Thymus (tissue), 11 donors: ENCODE results near the gene SORBS1. TPM values are rescaled to one million over a fixed set of nuclear protein-coding genes. Genes with fewer than 3 reads are reported as not detected.

Source experiments
- DNase-seq, 9 donors: peaks; one replicate each; pipeline ENCODE4 v3.0.0-alpha.2; 2013; ENCODE audit warnings: low spot score in 9 of 9, low read depth in 6 of 9, missing footprints in 1 of 9
- H3K27ac ChIP-seq, 2 donors: one replicate each; pipeline ENCODE4 v1.5.1; 2013; ENCODE audit warnings: control low read depth in 1 of 2, low read depth in 1 of 2, low read length in 1 of 2, mild to moderate bottlenecking in 1 of 2, moderate library complexity in 1 of 2
- H3K27me3 ChIP-seq, 2 donors: one replicate each; pipeline ENCODE4 v1.5.1; 2013; ENCODE audit warnings: low read length in 1 of 2; ENCODE audit not compliant: control insufficient read depth in 2 of 2, insufficient read depth in 1 of 2
- H3K36me3 ChIP-seq, 2 donors: one replicate each; pipeline ENCODE4 v1.5.1; 2013; ENCODE audit warnings: low read length in 1 of 2, mild to moderate bottlenecking in 1 of 2, moderate library complexity in 1 of 2; ENCODE audit not compliant: control insufficient read depth in 2 of 2, insufficient read depth in 2 of 2
- H3K4me1 ChIP-seq, 2 donors: one replicate each; pipeline ENCODE4 v1.5.1; 2013; ENCODE audit warnings: low read length in 2 of 2; ENCODE audit not compliant: control insufficient read depth in 2 of 2, insufficient read depth in 2 of 2
- H3K4me3 ChIP-seq, 2 donors: one replicate each; pipeline ENCODE4 v1.5.1; 2013; ENCODE audit warnings: low read length in 2 of 2, control low read depth in 1 of 2, mild to moderate bottlenecking in 1 of 2
- H3K9me3 ChIP-seq, 2 donors: one replicate each; pipeline ENCODE4 v1.5.1; 2013; ENCODE audit warnings: low read length in 1 of 2, mild to moderate bottlenecking in 1 of 2; ENCODE audit not compliant: control insufficient read depth in 2 of 2, insufficient read depth in 1 of 2
- WGBS: extraction: QIAGEN DNeasy Blood & Tissue Kit; methylation state at CpG from one replicate; pipeline ENCODE4 v1.1.7; 2013; 5-methylcytosine and 5-hydroxymethylcytosine counted together
- polyA plus RNA-seq: library from polyadenylated mRNA; stranded (reverse); fragments of 200-250 nt; gene quantifications from one replicate; pipeline ENCODE4 v1.2.3, GENCODE V29; 2013
- total RNA-seq: library from RNA; stranded (reverse); fragments of 120-200 nt; gene quantifications from one replicate; pipeline ENCODE4 v1.2.4, GENCODE V29; 2013
- donor health status: healthy.

SORBS1 gene
- total and polyA plus RNA-seq, 2 donors, result 1.9 to 25.3 TPM

GRCh38 chr10:95513941-95514392 is 47.2 kb downstream of the SORBS1 start:
- 87% methylated on average over 2 of the region's 2 CpGs for WGBS
- H3K27ac ChIP-seq, result no peak overlapping the region
- H3K36me3 ChIP-seq, result no peaks in the 10 kb centered on the region
- no peaks in the 10 kb centered on the region for H3K9me3 ChIP-seq
- no peak overlapping the region for H3K4me3 ChIP-seq
- H3K4me1 ChIP-seq, result no peaks in the 10 kb centered on the region
- no peaks in the 10 kb centered on the region for H3K27me3 ChIP-seq
- DNase-seq, result no peak

- Histone ChIP-seq H3K27me3 (no peaks in the 10 kb centered on the region), H3K4me1 (no peaks in the 10 kb centered on the region), H3K4me3 (no peak overlapping the region), H3K9me3 (no peaks in the 10 kb centered on the region), H3K36me3 (no peaks in the 10 kb centered on the region), H3K27ac (no peak overlapping the region)
- WGBS, result 96% methylated on average over 11 of the region's 11 CpGs
- no peak for DNase-seq
These were observed 48.1 kb downstream of the SORBS1 start for GRCh38 chr10:95513008-95513589.

GRCh38 chr10:95511314-95511713 is 49.9 kb downstream of the SORBS1 start:
- no peaks in the 10 kb centered on the region for H3K9me3 ChIP-seq
- 94% methylated on average over 6 of the region's 6 CpGs for WGBS
- no peak overlapping the region for H3K4me3 ChIP-seq
- DNase-seq, result no peak
- no peaks in the 10 kb centered on the region for H3K4me1 ChIP-seq
- no peaks in the 10 kb centered on the region for H3K27me3 ChIP-seq
- no peaks in the 10 kb centered on the region for H3K36me3 ChIP-seq
- H3K27ac ChIP-seq, result no peak overlapping the region

- no peaks in the 10 kb centered on the region for H3K27me3 ChIP-seq
- 98% methylated on average over 1 of the region's 1 CpG for WGBS
- no peak for DNase-seq
- H3K36me3 ChIP-seq, result no peaks in the 10 kb centered on the region
- H3K4me3 ChIP-seq, result no peak overlapping the region
- no peaks in the 10 kb centered on the region for H3K4me1 ChIP-seq
- no peak overlapping the region for H3K27ac ChIP-seq
- no peaks in the 10 kb centered on the region for H3K9me3 ChIP-seq
These were observed 51.9 kb downstream of the SORBS1 start for GRCh38 chr10:95509251-95509650.

GRCh38 chr10:95508730-95509129 is 52.4 kb downstream of the SORBS1 start:
- no peak for DNase-seq
- Histone ChIP-seq H3K4me1 (no peaks in the 10 kb centered on the region), H3K27ac (no peak overlapping the region), H3K4me3 (no peak overlapping the region), H3K36me3 (no peaks in the 10 kb centered on the region), H3K9me3 (no peaks in the 10 kb centered on the region), H3K27me3 (no peaks in the 10 kb centered on the region)
- WGBS, result 98% methylated on average over 3 of the region's 3 CpGs

- no peak for DNase-seq
- Histone ChIP-seq H3K36me3 (no peaks in the 10 kb centered on the region), H3K4me1 (no peaks in the 10 kb centered on the region), H3K27ac (no peak overlapping the region), H3K4me3 (no peak overlapping the region), H3K27me3 (no peaks in the 10 kb centered on the region), H3K9me3 (no peaks in the 10 kb centered on the region)
- 95% methylated on average over 2 of the region's 2 CpGs for WGBS
These were observed 55.0 kb downstream of the SORBS1 start for GRCh38 chr10:95506056-95506737.

GRCh38 chr10:95505641-95506040 is 55.5 kb downstream of the SORBS1 start:
- no peaks in the 10 kb centered on the region for H3K27me3 ChIP-seq
- H3K9me3 ChIP-seq, result no peaks in the 10 kb centered on the region
- H3K4me3 ChIP-seq, result no peak overlapping the region
- no peaks in the 10 kb centered on the region for H3K36me3 ChIP-seq
- WGBS, result 92% methylated on average over 3 of the region's 3 CpGs
- no peaks in the 10 kb centered on the region for H3K4me1 ChIP-seq
- H3K27ac ChIP-seq, result no peak overlapping the region
- DNase-seq, result no peak

GRCh38 chr10:95505084-95505610 is 56.0 kb downstream of the SORBS1 start:
- 95% methylated on average over 5 of the region's 5 CpGs for WGBS
- DNase-seq, result no peak
- Histone ChIP-seq H3K27me3 (no peaks in the 10 kb centered on the region), H3K36me3 (no peaks in the 10 kb centered on the region), H3K27ac (no peak overlapping the region), H3K9me3 (no peaks in the 10 kb centered on the region), H3K4me3 (no peak overlapping the region), H3K4me1 (no peaks in the 10 kb centered on the region)

- Histone ChIP-seq H3K4me3 (no peak overlapping the region), H3K27ac (no peak overlapping the region), H3K27me3 (no peaks in the 10 kb centered on the region), H3K4me1 (no peaks in the 10 kb centered on the region), H3K36me3 (no peaks in the 10 kb centered on the region), H3K9me3 (no peaks in the 10 kb centered on the region)
- no peak for DNase-seq
- 96% methylated on average over 4 of the region's 4 CpGs for WGBS
These were observed 56.9 kb downstream of the SORBS1 start for GRCh38 chr10:95504246-95504691.
